ENCODE results near the gene PTCD1.
"Not testable (repeated sequence)": the region's sequence is repeated elsewhere in the genome, so short reads cannot be mapped to it uniquely, and the experiment has no call there.

PTCD1 gene

GRCh38 chr7:99407872-99408378, 30.7 kb downstream of the PTCD1 start:
- DNase-seq, result peak; percentile 42

GRCh38 chr7:99406557-99406956, 32.0 kb downstream of the PTCD1 start:
- DNase-seq, result no peak

GRCh38 chr7:99404977-99405320, 33.6 kb downstream of the PTCD1 start:
- no peak for DNase-seq

GRCh38 chr7:99404235-99404976, 34.2 kb downstream of the PTCD1 start:
- DNase-seq, result no peak

- no peak for DNase-seq
These were observed 34.8 kb downstream of the PTCD1 start for GRCh38 chr7:99403764-99404163.

- DNase-seq, result no peak
These were observed 35.7 kb downstream of the PTCD1 start for GRCh38 chr7:99402854-99403253.

GRCh38 chr7:99399597-99399996, 39.0 kb downstream of the PTCD1 start:
- no peak for DNase-seq

GRCh38 chr7:99398891-99399445, 39.6 kb downstream of the PTCD1 start:
- no peak for DNase-seq

GRCh38 chr7:99397297-99397983, 41.2 kb downstream of the PTCD1 start:
- no peak for DNase-seq

GRCh38 chr7:99396418-99397296, 41.9 kb downstream of the PTCD1 start:
- DNase-seq, result no peak

GRCh38 chr7:99395616-99396327, 42.8 kb downstream of the PTCD1 start:
- DNase-seq, result no peak

- no peak for DNase-seq
These were observed 44.5 kb downstream of the PTCD1 start for GRCh38 chr7:99394188-99394502.

GRCh38 chr7:99393355-99394187, 45.0 kb downstream of the PTCD1 start:
- DNase-seq, result no peak

GRCh38 chr7:99392659-99393354, 45.8 kb downstream of the PTCD1 start:
- DNase-seq, result no peak

GRCh38 chr7:99392046-99392445, 46.6 kb downstream of the PTCD1 start:
- DNase-seq, result no peak

GRCh38 chr7:99390941-99391602, 47.5 kb downstream of the PTCD1 start:
- DNase-seq, result no peak

GRCh38 chr7:99389772-99390171, 48.8 kb downstream of the PTCD1 start:
- no peak for DNase-seq

- DNase-seq, result no peak
These were observed 50.7 kb downstream of the PTCD1 start for GRCh38 chr7:99387912-99388311.

- DNase-seq, result not testable (repeated sequence)
These were observed 51.4 kb downstream of the PTCD1 start for GRCh38 chr7:99387239-99387635.

GRCh38 chr7:99386584-99387238, 51.9 kb downstream of the PTCD1 start:
- DNase-seq, result peak; percentile 55
